ENCODE measurements around the gene CILP2. TPM values are rescaled to one million over a fixed set of nuclear protein-coding genes. Genes with fewer than 3 reads are reported as not detected.

Gene CILP2
- total RNA-seq, 1 donor from 2014 or later: 40.9 TPM

GRCh38 chr19:19495614-19496603 lies 42.2 kb upstream of the CILP2 start:
- Mint-ChIP-seq H3K27ac (ENCODE audit: unreplicated experiment) (no peak overlapping the region), H3K36me3 (ENCODE audit: unreplicated experiment) (no peaks in the 10 kb centered on the region), H3K9me3 (ENCODE audit: unreplicated experiment) (peaks cover 13% of the 10 kb centered on the region), H3K4me3 (ENCODE audit: unreplicated experiment) (no peak overlapping the region), H3K27me3 (ENCODE audit: unreplicated experiment) (peaks cover 9% of the 10 kb centered on the region), H3K4me1 (ENCODE audit: low read depth, unreplicated experiment) (peaks cover 5% of the 10 kb centered on the region)
- TF ChIP-seq, protein P1, sequence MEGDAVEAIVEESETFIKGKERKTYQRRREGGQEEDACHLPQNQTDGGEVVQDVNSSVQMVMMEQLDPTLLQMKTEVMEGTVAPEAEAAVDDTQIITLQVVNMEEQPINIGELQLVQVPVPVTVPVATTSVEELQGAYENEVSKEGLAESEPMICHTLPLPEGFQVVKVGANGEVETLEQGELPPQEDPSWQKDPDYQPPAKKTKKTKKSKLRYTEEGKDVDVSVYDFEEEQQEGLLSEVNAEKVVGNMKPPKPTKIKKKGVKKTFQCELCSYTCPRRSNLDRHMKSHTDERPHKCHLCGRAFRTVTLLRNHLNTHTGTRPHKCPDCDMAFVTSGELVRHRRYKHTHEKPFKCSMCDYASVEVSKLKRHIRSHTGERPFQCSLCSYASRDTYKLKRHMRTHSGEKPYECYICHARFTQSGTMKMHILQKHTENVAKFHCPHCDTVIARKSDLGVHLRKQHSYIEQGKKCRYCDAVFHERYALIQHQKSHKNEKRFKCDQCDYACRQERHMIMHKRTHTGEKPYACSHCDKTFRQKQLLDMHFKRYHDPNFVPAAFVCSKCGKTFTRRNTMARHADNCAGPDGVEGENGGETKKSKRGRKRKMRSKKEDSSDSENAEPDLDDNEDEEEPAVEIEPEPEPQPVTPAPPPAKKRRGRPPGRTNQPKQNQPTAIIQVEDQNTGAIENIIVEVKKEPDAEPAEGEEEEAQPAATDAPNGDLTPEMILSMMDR (IDR thresholded peaks at IDR 0.05; ENCODE audit: partially characterized antibody, unreplicated experiment): no peak
- no peak for DNase-seq

DNA sequence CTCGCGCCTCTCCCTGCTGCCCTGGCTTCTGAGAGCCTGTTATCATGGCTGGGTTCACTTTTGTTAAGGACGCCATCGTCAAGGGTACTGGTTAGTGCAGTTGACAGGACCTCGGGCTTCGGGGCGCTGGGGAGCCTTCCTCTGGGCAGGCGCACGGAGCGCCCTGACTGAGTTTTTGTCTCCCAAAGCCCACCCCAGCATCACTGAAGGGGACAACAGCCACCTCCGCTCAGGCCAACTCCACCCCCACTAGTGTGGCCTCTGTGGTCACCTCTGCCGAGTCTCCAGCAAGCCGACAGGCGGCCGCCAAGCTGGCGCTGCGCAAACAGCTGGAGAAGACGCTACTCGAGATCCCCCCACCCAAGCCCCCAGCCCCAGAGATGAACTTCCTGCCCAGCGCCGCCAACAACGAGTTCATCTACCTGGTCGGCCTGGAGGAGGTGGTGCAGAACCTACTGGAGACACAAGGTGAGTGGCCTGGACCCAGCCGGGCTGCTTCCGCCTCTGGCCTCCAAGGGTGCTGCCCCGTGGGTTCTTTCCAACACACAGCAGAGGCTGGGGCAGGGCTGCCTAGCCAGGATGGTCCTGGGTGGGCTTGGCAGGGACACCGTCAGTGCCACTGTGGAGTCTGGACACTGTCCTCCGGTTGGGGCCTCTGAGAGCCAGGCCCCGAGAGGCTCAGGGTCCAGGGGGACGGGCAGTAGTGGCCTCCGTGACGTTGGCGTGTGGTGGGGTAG lies 39.6 kb upstream of the CILP2 start:
- H3K9me3 Mint-ChIP-seq (ENCODE audit: unreplicated experiment): peaks cover 19% of the 10 kb centered on the region
- no peak overlapping the region for H3K27ac Mint-ChIP-seq (ENCODE audit: unreplicated experiment)
- no peaks in the 10 kb centered on the region for H3K36me3 Mint-ChIP-seq (ENCODE audit: unreplicated experiment)
- H3K4me3 Mint-ChIP-seq (ENCODE audit: unreplicated experiment): no peak overlapping the region
- H3K27me3 Mint-ChIP-seq (ENCODE audit: unreplicated experiment): peaks cover 11% of the 10 kb centered on the region
- TF ChIP-seq, protein P1 (IDR thresholded peaks at IDR 0.05; ENCODE audit: partially characterized antibody, unreplicated experiment): no peak
- H3K4me1 Mint-ChIP-seq (ENCODE audit: low read depth, unreplicated experiment): peaks cover 5% of the 10 kb centered on the region
- no peak for DNase-seq

DNA sequence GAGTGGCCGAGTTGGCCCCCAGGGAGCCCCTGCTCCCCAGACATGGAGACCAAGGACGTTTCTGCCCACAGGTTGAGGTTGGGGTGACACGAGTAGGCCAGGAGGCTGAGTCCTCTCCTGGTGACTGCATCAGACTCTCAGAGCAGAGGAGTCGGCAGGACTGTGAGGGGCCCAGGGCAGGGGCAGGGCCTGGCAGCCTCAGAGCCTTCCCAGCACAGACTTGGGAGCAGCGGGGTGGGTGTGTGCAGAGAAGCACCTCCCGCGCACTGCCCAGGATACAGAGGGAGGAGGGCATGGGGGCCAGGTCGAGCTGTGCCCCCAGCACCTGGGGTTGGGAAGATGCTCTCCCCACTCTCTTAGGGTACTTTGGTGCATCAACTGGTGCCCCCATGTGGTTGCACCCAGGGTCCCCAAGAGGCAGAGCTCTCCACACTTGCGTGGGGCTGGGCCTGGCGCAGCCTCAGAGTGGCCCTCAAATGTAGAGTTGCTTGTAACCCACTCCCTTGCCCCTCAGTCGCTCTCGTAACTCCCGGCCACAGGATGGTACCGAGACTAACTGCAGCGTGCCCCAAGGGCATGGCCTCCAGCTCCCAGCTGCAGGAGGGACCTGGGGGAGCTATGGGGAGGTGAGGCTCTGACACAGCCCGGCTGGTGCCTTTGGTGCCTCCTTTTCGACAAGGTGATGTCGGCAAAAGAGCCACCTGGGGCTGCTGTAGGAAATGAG lies 38.6 kb upstream of the CILP2 start:
- H3K36me3 Mint-ChIP-seq (ENCODE audit: unreplicated experiment): no peaks in the 10 kb centered on the region
- H3K27ac Mint-ChIP-seq (ENCODE audit: unreplicated experiment): no peak overlapping the region
- H3K4me3 Mint-ChIP-seq (ENCODE audit: unreplicated experiment): no peak overlapping the region

GRCh38 chr19:19500975-19501644 lies 37.0 kb upstream of the CILP2 start:
- Mint-ChIP-seq H3K27ac (ENCODE audit: unreplicated experiment) (no peak overlapping the region), H3K27me3 (ENCODE audit: unreplicated experiment) (peaks cover 11% of the 10 kb centered on the region), H3K4me1 (ENCODE audit: low read depth, unreplicated experiment) (no peaks in the 10 kb centered on the region), H3K36me3 (ENCODE audit: unreplicated experiment) (no peaks in the 10 kb centered on the region), H3K9me3 (ENCODE audit: unreplicated experiment) (peaks cover 21% of the 10 kb centered on the region), H3K4me3 (ENCODE audit: unreplicated experiment) (no peak overlapping the region)
- TF ChIP-seq, protein P1 (IDR thresholded peaks at IDR 0.05; ENCODE audit: partially characterized antibody, unreplicated experiment): no peak
- no peak for DNase-seq

More for the DNA sequence above, 38.6 kb upstream of the CILP2 start:
- no peak for DNase-seq
- H3K27me3 Mint-ChIP-seq (ENCODE audit: unreplicated experiment): peaks cover 11% of the 10 kb centered on the region
- H3K4me1 Mint-ChIP-seq (ENCODE audit: low read depth, unreplicated experiment): no peaks in the 10 kb centered on the region
- peaks cover 21% of the 10 kb centered on the region for H3K9me3 Mint-ChIP-seq (ENCODE audit: unreplicated experiment)
- TF ChIP-seq, protein P1 (IDR thresholded peaks at IDR 0.05; ENCODE audit: partially characterized antibody, unreplicated experiment): no peak
